Adrenal gland (tissue), 5 donors: ENCODE data around the gene MAGEA9.

Experiments used
- CTCF ChIP-seq, 6 experiments: fragments of 450-650 bp in 4 of 6; fragments of 200-600 bp in 2 of 6; sonication (generic) in 1 of 6; IDR thresholded peaks; 1 replicate in 5 of 6; 2 replicates in 1 of 6; pipeline versions ENCODE4 v1.5.1 to v1.8.0; 2016 to 2021; ENCODE audit warnings: antibody characterized with exemption in 6 of 6, mild to moderate bottlenecking in 2 of 6, moderate library complexity in 1 of 6
- POLR2A ChIP-seq, 2 donors: fragments of 450-650 bp; IDR thresholded peaks; one replicate each; pipeline ENCODE4 v1.6.1; 2017; ENCODE audit warnings: antibody characterized with exemption in 2 of 2, mild to moderate bottlenecking in 2 of 2, moderate library complexity in 1 of 2
- donor health status: DM: no; HTN: no; CAD: no.

DNA sequence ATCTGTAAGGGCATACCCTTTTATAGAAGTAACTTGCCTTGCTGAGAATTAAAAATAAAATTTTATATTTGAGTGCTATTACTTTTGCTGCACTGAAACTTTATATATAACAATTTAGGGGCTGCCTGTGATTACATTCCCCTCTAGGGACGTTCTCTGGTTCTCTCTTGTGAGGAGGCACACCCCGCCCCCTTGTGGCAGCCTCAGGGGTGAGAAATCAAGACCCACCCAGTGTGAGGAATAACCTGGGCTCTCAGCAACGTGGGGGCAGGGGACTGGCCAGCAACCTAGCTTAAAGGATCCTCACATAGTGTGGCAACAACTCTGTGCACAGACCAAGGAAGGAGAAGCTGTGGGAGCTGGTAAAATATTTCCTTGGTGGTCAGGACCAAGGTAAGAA is 43.7 kb downstream of the MAGEA9 start:
- TF ChIP-seq CTCF (IDR thresholded peaks at IDR 0.05) (peak in 1 of 6 experiments; percentile 28), POLR2A (IDR thresholded peaks at IDR 0.05) (no peak)
